HG02763 (cell line): ENCODE measurements around the gene ORM2.
"Not testable (repeated sequence)": the region's sequence is repeated elsewhere in the genome, so short reads cannot be mapped to it uniquely, and the experiment has no call there.

Experiments used
- ATAC-seq: cut with Tn5 transposase; IDR thresholded peaks from one replicate; pipeline ENCODE4 v1.9.1; 2021; ENCODE audit warnings: mild to moderate bottlenecking, moderate library complexity; ENCODE audit not compliant: unreplicated experiment

ORM2 gene

DNA sequence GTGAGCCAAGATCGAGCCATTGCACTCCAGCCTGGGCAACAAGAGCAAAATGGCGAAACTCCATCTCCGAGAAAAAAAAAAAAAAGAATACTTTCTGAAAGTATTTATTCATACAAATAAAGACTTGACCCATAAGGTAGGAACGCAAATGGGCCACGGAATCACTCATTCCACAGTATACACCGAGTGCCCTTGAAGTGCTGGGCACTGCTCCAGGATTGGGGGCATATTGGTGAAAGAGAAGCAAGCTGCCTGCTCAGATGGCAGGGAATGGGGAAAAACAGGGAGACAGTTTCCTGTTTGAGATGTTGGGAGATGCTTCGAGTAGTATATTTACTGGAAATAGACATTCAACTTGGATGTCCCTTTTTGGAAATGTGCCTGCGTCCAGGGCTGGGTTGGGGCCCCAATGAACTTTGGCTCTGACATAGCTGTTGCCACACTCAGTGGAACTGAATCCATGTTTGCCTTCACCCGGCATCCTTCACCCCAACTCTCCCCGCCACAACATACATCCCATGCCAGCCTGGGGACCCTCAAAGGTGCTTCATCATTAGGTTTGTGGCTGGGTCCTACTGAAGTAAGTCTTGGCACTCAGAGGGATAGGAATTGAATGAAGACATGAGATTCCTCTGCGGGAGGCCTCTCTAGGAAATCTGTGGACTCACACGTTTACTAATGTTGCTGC is 588 bp upstream of the ORM2 start:
- not testable (repeated sequence) for ATAC-seq

GRCh38 chr9:114330636-114331035 is 967 bp downstream of the ORM2 start:
- ATAC-seq = no peak

DNA sequence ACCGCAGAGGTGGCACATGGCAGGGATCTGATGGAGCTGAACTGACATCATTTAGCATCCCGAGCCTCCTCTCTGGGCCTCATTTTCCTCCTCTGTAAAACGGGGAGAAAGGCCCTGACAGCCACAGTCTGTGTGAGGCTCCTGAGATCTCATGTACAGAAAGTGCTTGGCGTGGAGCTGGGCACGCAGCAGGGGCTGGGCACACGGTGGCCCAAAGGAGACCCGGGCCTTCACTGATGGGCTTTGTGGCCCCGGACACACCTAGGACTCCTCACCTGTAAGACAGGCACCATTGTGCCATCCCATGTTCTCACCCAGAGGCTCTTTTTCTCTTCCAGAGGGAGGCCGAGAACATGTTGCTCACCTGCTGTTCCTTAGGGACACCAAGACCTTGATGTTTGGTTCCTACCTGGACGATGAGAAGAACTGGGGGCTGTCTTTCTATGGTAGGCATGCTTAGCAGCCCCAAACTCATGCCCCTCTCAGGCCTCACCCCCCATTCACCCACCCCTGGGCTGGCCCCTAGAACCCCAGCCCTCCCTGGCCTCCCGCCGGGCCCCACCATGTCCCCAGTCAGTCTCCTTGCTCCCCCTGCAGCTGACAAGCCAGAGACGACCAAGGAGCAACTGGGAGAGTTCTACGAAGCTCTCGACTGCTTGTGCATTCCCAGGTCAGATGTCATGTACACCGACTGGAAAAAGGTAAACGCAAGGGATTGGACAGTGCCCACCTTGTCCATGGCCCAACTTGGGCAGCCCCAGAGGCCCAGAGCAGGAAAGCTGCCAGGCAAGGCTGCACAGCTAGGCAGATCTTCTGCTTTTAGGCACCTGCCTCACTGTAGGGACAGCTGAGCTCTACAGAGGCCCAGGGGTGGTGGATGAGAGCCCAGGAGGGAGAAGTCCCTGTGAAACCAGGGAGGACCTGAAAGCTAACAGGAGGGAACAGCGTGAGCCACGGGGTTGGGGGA is 1.8 kb downstream of the ORM2 start:
- not testable (repeated sequence) for ATAC-seq

GRCh38 chr9:114332474-114333040 is 2.9 kb downstream of the ORM2 start:
- ATAC-seq = not testable (repeated sequence)

DNA sequence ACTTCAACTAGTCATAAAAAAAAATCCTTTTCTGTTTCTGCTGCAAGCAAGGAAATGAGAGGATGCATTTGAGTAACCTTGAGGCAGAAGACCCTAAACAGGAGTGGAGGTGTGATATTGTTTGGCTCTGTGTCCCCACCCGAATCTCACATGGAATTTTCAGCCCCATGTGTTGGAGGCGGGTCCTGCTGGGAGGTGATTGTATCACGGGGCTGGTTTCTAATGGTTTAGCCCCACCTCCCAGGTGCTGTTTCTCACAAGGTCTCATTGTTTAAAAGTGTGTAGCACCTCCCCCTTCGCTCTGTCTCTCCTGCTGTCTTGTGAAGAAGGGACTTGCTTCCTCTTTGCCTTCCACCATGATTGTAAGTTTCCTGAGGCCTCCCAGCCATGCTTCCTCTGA is 4.0 kb downstream of the ORM2 start:
- not testable (repeated sequence) for ATAC-seq

GRCh38 chr9:114334490-114334889 is 4.8 kb downstream of the ORM2 start:
- no peak for ATAC-seq

DNA sequence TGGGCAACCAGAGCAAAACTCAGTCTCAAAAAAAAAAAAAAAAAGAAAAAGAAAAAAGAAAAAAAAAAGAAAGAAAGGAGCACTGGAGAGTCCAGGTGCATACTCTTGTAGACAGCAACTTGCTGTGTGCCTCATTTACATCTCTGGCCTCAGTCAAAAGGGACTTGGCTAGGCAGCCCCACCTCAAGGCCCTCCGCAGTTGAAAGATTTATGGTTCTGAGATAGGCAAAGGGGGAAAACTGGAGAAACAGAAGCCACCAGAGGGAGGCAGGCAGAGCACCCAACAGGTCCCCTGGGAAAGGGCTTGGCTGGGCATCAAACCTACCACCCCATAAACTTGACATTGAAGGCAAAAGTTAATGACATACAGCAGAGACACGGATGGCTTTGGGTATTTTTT is 6.1 kb downstream of the ORM2 start:
- ATAC-seq = no peak

DNA sequence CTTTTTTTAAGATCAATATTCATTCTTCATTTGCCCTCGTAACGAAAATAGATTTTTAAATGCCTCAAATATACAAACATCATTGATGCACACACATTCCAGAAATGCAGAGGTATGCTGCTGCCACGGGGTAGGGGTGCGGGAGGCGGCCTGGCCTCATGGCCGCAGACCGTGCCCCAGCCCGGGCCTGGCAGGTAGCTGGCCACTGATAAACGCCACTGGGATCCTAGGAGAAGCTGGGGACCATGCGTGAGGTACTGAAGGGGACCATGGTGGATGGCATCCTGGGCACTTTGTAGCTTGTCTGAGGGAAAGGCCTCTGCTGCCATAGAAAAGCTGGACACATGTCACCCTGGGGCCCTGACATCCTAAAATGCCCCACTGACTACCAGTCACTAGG is 6.5 kb downstream of the ORM2 start:
- no peak for ATAC-seq

DNA sequence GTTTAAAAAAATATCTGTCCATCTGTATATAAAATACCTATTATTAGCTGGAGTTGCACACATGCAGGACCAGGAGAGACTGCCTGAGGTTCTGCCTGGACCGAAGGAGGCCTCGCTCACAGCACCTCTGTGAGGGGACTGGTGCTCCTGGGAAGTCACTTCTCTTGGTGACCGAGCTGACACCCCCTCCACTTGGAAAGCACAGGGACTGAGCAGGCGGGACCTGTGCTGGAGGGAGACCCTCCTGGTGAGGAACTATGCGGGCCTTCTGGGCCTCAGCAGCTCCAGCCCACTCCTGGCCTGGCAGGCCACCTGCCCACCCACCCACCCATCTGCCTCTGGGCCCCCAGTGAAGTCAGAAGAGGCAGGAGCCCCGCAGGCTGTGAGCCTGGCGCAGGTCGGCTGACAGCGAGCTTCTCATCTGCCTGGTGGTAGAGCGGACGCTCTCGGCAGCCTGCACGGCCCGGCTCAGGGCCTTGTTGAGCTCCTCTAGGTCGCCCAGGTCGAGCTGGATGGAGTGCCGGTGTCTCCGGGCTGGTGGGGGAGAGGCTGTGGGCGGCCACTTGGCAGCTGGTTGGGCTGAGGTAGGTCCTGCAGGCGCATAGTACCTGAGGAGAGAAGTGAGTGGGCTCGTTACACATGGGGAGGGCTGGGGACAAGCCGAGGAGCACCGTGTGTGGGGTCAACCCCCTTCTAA is 7.2 kb downstream of the ORM2 start:
- no peak for ATAC-seq

DNA sequence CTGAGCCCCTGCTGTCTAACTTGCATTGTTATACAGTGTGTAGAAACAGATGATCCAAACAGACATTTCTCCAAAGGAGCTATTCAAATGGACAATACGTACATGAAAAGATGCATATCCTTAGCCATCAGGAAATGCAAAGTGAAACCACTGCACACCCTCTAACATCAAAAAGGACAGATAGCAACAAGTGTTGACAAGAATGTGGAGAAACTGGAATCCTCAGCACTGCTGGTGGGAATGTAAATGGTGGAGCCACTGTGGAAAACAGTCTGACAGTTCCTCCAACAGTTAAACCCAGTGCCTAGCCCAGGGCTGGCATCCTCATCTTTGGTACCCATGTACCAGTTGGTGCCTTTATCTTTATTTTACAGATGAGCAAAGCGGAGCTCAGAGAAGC is 8.5 kb downstream of the ORM2 start:
- ATAC-seq = no peak

- ATAC-seq = no peak
Measured at GRCh38 chr9:114339130-114339908, 9.7 kb downstream of the ORM2 start.

GRCh38 chr9:114341152-114341830 is 11.6 kb downstream of the ORM2 start:
- no peak for ATAC-seq

DNA sequence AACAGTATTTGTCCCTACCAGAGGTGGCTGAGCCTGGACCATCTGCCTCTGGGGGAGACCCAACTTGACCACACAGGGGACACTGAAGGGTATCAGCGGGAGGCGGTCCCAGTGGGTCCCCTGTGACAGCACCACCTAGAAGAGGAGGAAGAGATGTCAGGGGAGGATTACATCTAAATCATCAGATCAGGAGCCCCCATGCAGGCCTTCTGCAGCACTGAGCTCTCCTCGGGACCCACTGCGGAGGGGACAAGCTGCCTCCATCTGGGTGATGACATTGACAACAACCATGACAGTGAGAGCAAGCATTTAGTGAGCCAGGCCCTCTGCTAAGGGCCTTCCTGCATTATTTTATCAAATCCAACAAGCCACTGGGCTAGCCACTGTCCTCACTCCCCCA is 12.3 kb downstream of the ORM2 start:
- ATAC-seq = no peak

DNA sequence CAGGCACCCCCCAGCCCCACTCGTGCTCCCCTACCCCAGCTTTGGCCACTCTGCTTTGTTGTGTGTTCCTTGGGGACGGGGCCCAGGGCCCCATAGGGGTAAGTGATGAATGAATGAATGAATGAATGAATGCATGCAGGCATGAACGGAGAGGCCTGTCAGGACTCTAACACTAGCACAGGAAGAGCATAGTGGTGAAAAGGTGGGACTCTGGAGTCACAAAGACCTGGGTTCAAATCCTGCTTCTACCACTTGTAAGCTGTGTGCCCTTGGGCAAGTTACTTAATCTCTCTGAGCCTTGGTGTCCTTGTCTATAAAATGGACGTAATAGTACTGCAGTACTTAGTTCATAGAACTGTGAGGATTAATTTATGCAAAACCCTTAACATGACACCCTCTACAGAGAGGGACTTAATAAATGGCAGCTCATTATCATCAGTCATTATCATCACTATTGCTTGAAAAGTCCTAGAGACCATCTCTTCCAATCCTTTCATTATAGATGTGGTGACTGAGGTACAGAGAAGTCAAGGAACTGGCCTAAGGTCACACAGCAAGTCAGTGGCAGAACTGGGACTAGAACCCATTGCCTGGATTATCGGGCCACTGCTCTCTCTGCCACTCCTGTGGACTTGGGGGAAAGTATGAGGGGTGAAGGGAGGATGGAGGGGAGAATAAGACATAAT is 13.2 kb downstream of the ORM2 start:
- no peak for ATAC-seq

DNA sequence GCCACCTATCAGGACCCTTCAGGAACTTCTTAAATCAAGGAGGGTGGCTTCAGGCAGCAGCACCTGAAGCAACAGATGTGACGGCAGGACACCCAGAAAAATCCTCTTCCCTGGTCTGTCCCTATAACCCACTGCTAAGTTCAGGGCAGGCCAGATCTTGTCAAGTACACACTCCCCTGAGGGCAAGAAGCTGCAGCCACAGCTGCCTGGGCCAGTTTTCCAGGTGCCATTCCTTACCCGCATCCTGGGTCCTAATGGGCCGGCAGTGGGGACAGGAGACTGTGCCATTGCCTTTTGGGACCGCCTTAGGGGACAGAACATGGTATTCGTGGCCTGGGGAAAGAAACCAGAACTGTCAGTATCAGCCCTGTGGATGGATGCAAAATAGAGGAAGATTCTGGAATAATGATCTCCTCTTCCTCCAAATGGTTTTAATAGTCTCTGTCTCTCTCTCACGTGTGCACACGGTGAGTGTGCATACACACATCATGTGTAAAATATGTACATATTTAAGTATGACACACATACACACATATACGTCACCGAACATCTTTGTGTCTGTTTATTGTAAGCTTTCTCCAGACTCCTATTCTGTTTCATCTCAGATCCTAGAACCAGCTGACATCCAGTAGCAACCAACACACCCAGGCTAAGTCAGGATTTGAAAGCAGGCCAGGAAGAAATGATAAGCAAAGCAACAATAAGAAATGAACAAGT is 14.0 kb downstream of the ORM2 start:
- ATAC-seq = no peak

- ATAC-seq = no peak
Measured at GRCh38 chr9:114344188-114344566, 14.5 kb downstream of the ORM2 start.

GRCh38 chr9:114344692-114345091 is 15.0 kb downstream of the ORM2 start:
- no peak for ATAC-seq

DNA sequence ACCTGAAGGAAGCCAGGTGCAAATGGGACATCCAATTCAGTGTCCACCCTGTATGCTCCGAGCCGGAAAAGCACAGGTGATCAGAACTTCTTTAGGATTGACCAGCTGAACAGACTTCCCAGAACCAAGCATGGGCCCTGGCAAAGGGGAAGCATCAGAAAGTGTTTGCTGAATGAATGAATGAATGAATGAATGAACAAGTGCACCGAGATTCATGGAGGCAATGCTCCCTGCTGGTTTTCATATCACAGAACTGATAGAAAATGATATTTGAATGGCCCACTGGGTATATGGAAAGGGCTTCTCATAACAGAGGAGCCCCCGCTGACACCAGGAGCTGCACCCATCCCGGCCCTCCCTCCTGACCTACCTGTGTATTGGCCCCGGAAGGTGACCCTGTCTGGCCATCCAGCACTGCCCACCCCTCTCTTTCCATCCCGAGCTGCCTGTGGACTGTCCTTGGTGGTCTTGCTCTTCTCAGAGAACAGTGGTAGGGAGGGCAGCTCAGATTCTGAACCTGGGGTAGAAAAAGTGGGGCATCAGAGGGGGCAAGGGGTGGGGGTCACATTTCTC is 15.9 kb downstream of the ORM2 start:
- ATAC-seq = no peak
